Measurements from ENCODE around the gene EGR4. TPM values are rescaled to one million over a fixed set of nuclear protein-coding genes. Genes with fewer than 3 reads are reported as not detected.

The EGR4 gene
- total and polyA plus RNA-seq, 2 experiments from 2014 or later: 0.23 TPM; not detected in 1

GRCh38 chr2:73256618-73256922 is 36.8 kb downstream of the EGR4 start:
- TF ChIP-seq ETS1 (IDR thresholded peaks at IDR 0.05) (no peak), CREB1 (CRISPR knock-in tag; IDR thresholded peaks at IDR 0.05; ENCODE audit: low read depth) (no peak), JUNB (IDR thresholded peaks at IDR 0.05; ENCODE audit: unreplicated experiment) (no peak), EZH2 (IDR thresholded peaks at IDR 0.05; ENCODE audit: low read depth, unreplicated experiment) (no peak), EZH2phosphoT487 (IDR thresholded peaks at IDR 0.05; ENCODE audit: unreplicated experiment) (no peak), STAT1 (IDR thresholded peaks at IDR 0.05; ENCODE audit: unreplicated experiment) (no peak), ZNF114 (CRISPR knock-in tag; IDR thresholded peaks at IDR 0.05) (no peak), CTCF (conservative IDR thresholded peaks at IDR 0.05; ENCODE audit: low read depth in 2 of 2) (no peak), POLR2AphosphoS5 (IDR thresholded peaks at IDR 0.05; ENCODE audit: low read depth) (no peak), NANOG (IDR thresholded peaks at IDR 0.05; ENCODE audit: borderline replicate concordance) (no peak), REST (IDR thresholded peaks at IDR 0.05; ENCODE audit: unreplicated experiment) (no peak), ZNF462 (CRISPR knock-in tag; IDR thresholded peaks at IDR 0.05) (no peak), ZNF331 (CRISPR knock-in tag; IDR thresholded peaks at IDR 0.05; ENCODE audit: low read depth) (no peak)
- ATAC-seq (peak; percentile 10), DNase-seq (ENCODE audit: low spot score) (peak; percentile 17)
- Mint-ChIP-seq H3K27ac (no peak overlapping the region), H3K4me3 (no peak overlapping the region), H3K4me1 (peaks cover 24% of the 10 kb centered on the region; the same call in 2 of the 3 replicates), H3K27me3 (ENCODE audit: insufficient read depth, low read depth, poor library complexity) (peaks cover 14% of the 10 kb centered on the region), H3K9me3 (no peaks in the 10 kb centered on the region), H3K36me3 (ENCODE audit: low read depth) (peaks cover 36% of the 10 kb centered on the region)
- no peaks in the 10 kb centered on the region for H3K27me3 ChIP-seq (ENCODE audit: insufficient read depth)
- H4K20me1 ChIP-seq (replicated peaks; ENCODE audit: insufficient read depth): peaks cover 27% of the 10 kb centered on the region
- peaks cover 11% of the 10 kb centered on the region for H3K4me1 ChIP-seq (ENCODE audit: insufficient read depth)
- H3K36me3 ChIP-seq (ENCODE audit: insufficient read depth): no peaks in the 10 kb centered on the region
- no peaks in the 10 kb centered on the region for H3K79me2 ChIP-seq (replicated peaks; ENCODE audit: insufficient read depth)
- H3K27ac ChIP-seq (ENCODE audit: low read depth): 0 out of 2 replicates have a peak overlapping the region, but pooled peaks have one; percentile 59
- H3K9me2 ChIP-seq (ENCODE audit: insufficient read depth): no peaks in the 10 kb centered on the region
- H2AFZ ChIP-seq: no peak overlapping the region
- no peak overlapping the region for H3K4me3 ChIP-seq
- H3F3A ChIP-seq (replicated peaks; ENCODE audit: low read depth): peaks cover 7% of the 10 kb centered on the region; the same call in 1 of the 2 replicates
- no peak overlapping the region for H3K4me2 ChIP-seq

Measured in GM23338 (cell line).